ENCODE data around the gene KCNIP1.

Gene KCNIP1

DNA sequence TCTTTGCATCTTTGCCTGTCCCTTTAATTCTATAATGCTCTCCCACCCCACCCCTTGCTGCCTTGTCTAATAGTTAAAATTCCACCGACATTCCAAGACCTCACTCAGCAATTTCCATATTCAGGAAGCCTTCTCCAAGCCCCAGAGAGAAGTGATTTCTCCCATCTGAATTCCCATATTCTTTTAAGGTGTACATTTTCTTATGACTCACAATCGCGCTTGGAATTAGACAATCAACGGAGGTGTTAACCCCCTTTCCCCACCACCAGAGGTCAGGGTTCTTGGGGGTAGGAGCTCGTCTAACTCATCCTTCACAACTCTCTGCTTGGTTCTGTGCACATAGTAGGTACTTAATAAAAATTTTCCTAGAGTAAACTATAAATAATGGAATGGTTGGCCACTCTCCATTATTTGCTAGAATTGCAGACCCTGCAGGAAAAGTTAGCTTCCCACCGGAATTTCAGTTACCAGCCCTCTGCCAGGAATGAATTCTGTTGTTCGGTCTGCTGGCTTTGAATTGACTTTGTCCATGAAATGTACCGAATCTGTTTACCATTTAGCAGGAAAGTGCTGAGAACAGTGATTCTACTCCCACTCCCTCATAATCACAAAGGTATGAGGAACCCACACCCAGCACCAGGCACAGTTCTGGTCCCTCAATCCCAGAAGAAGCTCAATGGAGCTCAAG, 5.0 kb downstream of the KCNIP1 start:
- DNase-seq (ENCODE audit: low read depth in 2 of 2) = no peak

DNA sequence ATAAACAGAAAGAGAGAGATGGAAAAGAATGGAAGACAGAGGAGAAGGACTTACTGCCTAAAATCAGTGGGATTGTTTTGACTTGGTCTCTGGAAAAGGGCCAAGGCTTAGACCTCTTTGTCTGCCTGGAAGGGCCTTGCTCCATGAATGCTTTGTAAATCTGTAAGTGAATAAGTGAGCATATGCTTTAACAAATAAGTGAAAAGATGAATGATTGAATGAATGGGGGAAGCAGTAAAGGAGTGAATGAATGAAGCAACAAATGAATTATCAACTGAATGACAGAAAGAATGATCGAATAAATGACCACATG, 5.5 kb downstream of the KCNIP1 start:
- no peak for DNase-seq (ENCODE audit: low read depth in 2 of 2)

DNA sequence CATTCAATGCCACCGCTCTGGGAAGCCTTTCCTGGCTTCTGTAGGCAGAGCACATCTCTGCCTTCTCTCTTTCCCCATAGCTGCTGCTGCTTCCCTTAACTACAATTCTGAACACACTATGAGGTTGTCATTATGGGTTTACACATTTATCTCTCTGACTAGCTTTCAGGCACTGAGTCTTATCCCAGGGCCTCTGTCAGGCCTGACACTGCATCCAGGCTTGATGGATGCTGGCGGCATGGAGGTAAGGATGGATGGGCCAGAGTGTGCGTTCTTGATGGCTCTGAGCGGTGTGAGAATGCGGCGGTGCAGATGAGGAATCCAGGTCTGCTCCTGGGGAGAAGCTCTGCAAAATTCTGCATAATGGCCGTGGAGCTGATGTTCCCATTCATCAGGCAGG, 6.3 kb downstream of the KCNIP1 start:
- DNase-seq (ENCODE audit: low read depth in 2 of 2) = no peak

DNA sequence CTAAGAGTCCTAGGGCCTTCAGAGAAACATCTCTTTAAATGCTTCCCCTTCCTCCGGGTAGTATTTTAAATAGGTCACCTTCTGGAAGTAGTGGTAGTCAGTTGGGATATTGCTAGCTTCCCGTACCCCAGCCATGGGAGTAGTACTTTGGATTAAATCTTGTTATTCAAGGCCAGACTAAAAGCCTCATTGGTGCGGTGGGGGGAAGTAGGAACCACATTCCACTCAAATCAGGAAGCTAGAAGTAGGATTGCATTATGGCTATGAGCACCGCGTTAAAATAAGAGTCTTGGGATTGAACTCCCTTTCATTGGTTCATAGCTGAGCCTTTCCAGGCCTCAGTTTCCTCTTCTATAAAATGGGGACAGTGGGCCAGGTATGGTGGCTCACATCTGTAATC, 6.7 kb downstream of the KCNIP1 start:
- DNase-seq (ENCODE audit: low read depth in 2 of 2) = no peak

DNA sequence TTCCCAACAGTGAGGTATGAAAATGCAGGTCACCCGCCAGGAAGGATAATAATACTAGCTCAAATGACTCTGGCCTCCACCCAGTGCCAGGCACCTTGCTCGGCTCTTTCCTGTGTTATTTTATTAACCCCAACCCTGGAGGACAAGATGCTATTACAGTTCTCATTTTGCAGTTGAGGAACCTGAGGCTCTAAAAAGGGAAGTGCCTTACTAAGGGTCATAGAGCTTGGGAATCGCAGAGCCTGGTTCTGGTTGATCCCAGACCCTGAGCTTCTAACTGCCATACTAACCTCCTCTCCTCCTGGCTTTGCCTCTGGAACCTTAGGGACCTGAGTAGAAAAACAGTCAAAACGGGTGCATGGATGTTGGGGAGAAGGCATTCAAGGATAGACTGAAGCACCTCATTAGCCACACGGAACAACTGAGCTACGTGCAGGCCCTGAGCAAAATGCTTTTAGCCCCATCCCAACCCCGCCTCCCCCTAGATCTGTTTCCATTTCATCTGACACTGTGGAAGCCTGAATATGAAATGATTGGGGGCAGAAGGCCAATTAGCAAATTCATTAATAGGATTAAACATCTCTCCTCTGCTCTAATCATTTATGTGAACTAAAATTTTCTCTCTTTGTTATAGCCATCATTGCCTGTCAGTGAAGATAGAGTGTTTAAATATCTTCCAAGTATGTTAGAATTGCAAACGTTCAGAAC, 7.9 kb downstream of the KCNIP1 start:
- DNase-seq (ENCODE audit: low read depth in 2 of 2) = no peak

DNA sequence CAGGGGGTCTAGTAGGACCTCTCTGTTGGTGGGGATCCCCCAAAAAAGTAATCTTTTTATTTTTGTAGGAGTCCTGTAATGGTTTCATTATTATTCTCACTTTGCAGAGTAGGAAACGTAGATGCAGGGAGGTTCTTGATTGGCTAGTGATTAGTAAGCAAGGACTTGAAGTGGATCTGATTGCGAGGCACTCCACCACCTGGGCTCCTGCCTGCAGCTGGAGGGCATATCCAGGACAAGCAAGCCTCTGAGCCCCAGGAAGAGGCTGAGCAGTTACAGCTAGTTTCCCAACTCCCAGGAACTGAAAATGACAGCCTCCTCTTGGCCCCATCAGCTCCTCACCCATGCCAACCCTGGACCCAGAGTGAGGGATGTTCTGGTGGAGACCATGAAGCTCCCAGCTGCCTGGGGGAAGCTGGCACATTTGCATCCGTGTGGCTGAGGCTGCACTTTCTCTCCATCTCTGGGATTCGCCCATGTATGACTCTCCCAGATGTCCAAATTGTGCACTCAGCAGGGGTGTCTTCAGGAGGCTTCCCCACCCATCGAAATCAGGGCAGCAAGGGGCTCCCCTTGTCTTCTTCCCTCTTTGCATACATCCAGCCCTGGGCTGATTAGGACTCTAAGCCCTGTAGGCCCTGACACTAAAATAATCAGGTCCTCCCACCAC, 10.2 kb downstream of the KCNIP1 start:
- no peak for DNase-seq (ENCODE audit: low read depth in 2 of 2)

DNA sequence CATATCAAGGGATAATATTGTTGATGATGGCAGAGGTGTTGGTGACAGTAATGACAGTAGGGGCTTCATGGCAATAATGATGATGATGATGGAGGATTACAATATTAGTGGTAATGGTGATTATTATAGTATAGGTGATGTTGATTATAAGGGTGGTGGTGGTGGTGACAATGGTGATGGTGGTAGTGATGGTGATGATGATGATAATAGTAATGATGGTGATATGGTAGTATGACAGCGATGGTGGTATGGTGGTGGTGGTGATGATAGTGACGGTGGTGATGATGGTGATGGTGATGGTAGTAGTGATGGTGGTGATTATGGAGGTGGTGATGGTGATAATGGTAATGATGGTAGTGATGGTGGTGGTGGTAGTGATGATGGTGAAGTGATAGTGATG, 13.6 kb downstream of the KCNIP1 start:
- DNase-seq (ENCODE audit: low read depth in 2 of 2) = no peak

DNA sequence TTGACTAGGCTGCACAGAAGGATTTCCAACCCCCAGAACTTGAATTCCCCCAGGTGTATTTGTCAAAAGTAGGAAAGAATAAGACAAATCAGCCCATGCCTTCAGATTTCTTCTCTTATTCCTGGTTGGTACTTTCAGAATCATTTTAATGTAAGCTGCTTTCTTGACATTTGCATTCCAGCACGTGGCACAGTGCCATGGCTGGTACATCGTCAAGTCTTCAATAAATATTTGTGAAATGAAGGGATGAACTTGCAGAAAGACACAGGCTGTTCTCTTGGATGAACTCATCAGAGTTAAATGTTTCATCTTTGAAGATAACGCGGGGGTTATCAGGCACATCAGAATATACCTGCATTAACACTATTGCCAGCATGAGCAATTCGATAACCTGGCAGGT, 14.5 kb downstream of the KCNIP1 start:
- DNase-seq (ENCODE audit: low read depth in 2 of 2) = no peak

DNA sequence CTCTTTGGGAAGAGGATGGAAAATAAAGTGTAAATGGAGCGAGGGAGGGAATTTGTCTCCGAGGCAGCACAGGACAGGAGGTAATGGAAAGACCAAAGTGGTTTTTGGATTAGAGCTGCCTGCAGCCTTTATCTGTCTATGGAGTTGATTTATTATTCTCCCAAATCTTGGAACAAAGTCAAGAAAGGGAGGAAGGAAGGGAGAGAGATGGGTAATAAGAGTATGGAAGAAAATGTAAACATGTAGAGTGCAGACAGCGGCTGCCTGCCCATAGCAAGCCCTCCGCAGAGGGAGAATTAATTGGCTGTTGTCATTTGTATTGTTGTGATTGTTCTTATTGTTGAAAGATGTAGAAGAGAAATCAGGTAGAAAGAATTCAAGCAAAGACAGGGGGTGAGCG, 15.7 kb downstream of the KCNIP1 start:
- no peak for DNase-seq (ENCODE audit: low read depth in 2 of 2)

DNA sequence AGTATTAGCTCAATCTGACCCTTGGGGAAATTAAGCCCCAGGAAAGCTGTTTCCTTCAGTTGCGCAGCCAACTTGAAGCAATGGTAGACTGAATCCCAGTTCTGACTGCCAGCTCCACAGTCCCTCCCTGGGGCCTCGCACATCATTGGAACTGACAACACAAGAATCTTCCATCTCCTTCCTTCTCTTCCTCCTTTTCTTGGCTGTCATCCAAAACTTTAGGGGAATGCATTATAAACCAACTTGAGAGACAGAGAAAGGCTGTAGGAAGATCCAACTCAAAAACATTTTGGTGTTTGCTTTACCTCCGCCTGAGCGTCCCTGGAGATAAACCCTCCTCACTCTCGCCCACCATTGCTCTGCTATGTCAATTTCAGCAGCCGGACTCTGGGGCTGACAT, 16.6 kb downstream of the KCNIP1 start:
- DNase-seq (ENCODE audit: low read depth in 2 of 2) = no peak

DNA sequence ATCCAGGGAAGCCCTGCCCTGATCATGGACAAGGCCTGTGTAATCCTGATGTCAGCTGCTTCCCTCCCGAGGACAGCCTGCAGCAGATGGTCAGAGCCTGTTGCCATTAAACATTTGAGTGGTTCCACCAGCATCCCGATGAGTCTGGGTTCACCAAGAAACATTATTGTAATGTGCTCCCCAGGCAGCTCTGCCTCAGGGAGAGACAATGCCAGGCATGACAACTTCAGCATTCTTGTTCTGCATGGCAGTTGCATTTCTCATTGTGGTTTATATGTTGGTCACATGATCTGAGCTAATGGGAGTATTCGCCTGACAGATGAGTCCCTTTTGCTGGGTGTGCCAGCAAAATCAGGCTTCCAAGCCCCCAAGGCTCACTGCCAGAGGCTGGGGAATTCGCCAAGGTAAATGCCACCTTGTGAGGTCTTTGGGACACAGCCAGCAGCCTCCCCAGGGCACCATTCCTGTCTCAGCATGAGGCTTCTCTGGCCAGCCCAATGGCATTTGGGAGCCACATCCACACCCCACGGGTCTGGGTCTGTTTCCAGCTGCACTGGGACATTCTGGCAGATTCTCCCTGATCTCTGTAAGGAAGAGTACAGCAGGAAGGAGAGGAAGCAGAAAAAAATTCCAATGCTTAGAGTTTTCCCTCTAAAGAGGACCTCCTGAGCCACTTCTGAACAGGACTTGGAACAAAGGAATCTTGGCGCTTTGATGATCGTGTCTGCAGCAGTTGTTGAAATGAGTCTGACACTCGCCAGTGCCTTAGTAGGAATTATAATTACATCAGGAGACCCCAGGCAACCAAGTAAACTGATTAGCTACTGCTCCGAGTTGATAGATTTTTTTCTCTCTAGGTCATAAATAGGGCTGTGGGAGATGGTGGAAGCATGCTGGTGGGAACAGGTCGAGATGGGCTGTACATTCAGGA, 18.7 kb downstream of the KCNIP1 start:
- DNase-seq (ENCODE audit: low read depth in 2 of 2) = no peak

DNA sequence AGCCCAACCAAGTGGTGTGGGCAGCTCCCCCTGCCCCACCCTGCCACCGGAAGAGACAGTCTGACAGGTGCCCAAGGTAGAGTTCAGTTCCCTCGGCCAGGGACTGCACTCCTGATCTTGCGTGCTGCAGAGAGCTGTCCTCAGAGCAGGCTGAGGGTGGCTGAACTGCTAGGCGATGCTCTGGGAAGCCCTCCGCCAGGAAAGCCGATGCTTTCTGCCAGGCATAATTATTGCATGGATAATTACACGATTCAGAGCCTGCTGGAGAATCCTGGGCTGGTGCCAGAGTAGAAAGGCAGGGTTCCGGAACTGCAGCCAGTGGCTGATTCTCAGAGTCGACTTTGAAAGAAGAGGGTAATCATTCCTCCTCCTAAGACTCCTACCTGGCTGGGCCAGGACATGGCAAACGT, 19.3 kb downstream of the KCNIP1 start:
- DNase-seq (ENCODE audit: low read depth in 2 of 2) = no peak

DNA sequence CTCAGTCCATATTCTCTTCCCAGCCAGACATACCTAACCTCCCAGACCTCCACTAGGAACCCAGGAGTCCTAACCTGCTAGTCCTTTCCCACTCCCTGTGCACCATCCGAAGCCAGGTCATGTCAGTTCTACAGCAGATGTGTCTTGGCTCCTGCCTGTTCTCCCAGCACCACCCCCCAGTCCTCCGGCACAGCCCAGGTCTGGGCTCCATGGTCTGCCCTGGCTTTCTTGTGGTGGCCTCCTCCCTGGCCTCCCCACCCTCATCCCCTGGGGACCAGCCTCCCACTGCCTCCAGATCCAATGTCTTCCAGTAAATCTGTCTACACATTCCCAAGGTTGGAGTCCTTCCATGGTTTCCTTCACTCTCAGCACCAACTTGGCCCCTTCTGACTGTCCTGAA, 20.0 kb downstream of the KCNIP1 start:
- DNase-seq (ENCODE audit: low read depth in 2 of 2) = no peak

DNA sequence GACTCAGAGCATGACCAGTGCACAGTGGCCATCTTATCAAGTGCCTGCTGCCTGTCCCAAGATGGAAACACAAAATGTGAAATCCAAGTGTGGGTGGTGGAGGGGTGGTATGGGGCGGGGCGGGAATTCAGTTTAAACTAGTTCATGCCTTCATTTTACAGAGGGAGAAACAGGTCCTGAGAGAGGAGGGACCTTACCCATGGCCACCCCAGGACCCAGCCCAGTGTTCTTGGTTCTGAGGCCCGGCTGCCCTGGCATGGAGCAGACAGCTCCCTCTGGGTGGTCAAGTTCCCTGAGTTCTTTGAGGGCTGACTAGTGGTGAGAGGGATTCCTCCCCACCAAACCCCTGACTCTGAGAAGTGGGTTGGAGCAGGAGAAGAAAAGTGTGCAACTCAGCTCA, 20.8 kb downstream of the KCNIP1 start:
- no peak for DNase-seq (ENCODE audit: low read depth in 2 of 2)

DNA sequence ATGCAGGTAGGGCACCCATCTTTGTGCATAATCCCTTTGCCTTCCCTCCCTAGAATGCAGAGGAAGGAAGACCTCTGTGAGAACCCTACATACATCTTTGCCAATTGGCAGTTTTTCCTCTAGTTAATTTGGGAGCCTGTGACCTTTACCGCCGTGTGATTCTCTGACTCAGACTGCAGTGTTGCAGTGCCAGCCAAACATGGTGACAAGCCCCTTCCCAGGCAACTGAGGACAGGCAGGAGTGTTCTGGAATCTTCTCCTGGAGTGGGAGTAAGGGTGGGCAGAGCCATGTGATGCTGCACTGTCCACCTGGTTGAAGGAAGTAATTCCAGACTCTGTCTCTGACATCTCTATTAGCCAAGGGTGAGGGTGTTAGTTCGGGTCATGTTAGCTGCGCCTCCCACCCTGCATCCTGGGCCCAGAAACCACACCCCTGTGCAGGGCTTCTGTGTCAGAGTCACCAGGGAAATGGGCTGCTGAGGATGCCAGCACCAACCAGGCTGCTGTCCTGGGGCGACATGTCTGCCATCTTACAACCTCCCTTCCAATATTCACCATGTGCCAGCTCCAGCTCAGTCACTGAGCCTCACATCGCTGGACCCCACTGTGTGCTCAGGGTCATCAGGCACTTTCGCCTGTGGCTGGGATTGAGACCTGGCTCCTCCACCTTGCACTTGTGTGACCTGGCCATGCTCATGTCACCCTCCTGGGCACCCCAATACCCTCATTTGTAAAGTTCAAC, 21.8 kb downstream of the KCNIP1 start:
- DNase-seq (ENCODE audit: low read depth in 2 of 2) = no peak

DNA sequence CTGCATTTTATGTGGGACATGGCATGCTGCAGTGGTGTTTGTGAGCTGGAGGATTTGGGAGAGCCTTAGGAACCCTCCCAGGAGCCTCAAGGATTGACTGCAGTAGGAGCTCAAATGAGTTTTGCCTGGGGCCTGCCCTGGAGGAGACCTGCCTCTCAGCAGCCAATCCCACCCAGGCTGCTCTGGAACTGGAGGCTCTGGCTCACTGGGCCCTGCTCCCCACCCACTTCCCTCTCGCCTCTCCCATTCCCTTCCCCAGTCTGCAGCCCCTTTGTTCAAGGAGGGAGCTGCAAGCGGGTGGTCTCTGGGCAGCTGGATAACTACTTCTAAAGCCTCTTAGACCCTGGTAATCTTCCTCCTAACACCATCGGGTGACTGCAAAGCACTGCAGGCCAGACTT, 24.2 kb downstream of the KCNIP1 start:
- DNase-seq (ENCODE audit: low read depth in 2 of 2) = no peak

DNA sequence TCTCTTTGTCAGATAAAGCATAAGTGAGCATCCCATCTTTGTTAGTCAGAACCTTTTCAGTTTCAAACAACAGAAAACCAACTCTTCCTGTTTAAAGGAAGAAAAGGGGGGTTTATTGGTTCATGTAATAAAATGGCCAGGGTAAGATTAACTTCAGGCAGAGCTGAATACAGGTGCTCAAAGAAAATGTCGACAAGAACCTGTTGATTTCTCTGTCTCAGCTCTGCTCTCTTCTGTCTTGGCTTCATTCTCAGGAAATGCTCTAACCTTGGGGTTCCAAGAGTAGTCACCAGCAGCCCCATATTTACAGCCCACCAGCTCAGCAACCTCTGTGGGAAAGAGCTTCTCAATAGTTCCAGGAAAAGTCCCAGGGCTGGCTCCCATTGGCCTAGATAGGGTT, 25.2 kb downstream of the KCNIP1 start:
- no peak for DNase-seq (ENCODE audit: low read depth in 2 of 2)

DNA sequence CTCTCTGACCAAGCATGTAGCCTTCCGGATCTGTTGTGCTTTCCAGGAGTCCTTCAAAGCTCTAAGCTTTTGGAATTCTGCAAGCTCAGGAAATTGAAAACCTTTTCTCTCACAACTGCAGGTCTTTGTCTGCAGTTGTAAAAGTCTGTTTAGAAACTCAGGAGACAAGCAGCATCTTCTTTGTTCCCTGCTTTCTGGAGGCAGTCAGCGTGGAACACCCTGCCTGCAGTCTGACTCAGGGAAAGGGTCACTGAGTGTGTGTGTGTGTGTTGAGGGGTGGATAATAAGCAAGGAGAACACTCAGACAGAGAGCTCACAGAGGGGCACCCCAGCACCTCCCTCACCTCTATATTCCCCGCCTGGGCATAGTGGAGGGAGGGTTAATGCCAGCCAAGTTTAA, 29.1 kb downstream of the KCNIP1 start:
- no peak for DNase-seq (ENCODE audit: low read depth in 2 of 2)

DNA sequence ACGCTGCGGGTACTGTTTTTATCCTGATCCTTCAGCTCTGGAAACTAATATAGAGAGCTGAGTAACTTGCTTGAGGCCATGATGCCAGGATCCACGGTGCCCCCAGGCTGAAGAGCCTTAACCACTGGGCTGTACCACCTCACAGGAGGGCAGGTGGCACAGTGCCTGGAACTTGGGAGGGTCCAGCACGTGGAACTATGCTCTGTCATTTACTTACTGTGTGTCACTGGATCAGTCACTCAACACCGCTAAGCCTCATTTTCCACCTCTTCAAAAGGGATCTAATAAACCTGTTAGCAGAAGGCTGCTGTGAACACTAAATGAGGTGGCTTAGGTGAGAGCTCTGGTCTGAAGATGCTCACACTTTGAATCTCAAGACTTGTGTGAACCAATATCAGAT, 29.6 kb downstream of the KCNIP1 start:
- no peak for DNase-seq (ENCODE audit: low read depth in 2 of 2)

DNA sequence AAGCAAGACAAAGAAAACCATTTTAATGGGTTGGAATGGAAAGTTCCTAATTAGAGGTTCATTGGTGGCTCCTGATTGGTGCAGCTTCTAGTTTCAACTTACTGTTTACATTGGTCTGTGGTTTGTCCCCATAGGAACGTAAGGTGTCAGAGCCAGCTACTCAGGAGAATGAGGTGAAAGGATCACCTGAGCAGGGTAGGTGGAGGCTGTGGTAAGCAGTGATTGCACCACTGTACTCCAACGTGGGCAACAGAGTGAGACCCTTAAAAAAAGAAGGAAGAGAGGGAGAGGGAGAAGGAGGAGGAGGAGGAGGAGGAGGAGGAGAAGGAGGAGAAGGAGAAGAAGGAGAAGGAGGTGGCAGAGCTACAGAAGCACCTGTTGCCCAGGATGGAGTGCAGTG, 30.4 kb downstream of the KCNIP1 start:
- DNase-seq (ENCODE audit: low read depth in 2 of 2) = no peak

DNA sequence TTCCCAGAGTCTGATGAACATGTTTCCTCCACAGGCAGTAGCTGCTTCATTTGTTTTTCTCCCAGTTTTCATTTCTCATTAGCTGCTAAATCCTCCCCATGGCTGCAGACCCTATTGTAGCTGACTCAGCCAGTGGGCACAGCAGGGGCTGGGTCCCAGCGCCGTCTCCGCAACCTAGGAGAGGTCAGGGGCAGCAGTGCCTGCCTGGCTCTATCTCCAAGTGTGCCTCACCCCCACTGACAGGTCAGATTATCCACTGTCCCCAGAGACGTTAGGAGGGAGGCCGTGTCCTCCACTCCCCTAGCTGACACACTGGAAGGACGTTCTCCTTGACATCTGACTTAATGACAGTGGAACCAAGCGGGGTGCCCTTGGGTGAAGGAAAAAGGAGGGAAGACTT, 31.1 kb downstream of the KCNIP1 start:
- no peak for DNase-seq (ENCODE audit: low read depth in 2 of 2)

DNA sequence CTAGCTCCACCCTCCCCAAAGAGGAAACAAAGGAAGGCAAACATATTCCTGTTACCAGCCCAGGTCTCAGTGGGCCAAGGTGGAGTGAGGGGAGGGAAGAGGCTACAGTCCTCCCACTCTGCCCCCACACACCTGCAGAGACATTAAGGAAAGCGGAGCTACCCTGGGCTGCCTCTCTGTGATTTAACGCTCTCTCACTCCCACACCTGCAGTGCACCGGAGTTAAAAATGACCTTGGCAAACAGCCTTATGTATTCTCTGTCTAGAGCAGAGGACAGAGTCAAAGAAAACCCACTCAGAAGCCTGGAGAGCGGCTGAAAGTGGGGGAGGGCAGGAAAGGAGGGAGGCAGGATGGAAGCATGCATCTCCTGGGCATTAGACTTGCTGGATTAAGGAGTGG, 32.7 kb downstream of the KCNIP1 start:
- DNase-seq (ENCODE audit: low read depth in 2 of 2) = no peak

Data from stimulated activated CD8-positive, alpha-beta memory T cell treated with anti-CD3 and anti-CD28 coated beads, Interleukin-2, amount 100 ng/mL, for 1 hour (primary cell).